HepG2 (cell line): Measurements from ENCODE around the gene FBXW5. TPM values are rescaled to one million over a fixed set of nuclear protein-coding genes. Genes with fewer than 3 reads are reported as not detected.

Experiments used
- ATF2 ChIP-seq: sonication (generic); formaldehyde crosslinking; IDR thresholded peaks from 2 replicates; pipeline ENCODE4 v1.4.0; 2020; ENCODE audit warnings: missing genetic modification reagents
- KDM2A ChIP-seq: sonication (generic); formaldehyde crosslinking; IDR thresholded peaks from 2 replicates; pipeline ENCODE4 v1.4.0; 2020; ENCODE audit warnings: low read depth, missing genetic modification reagents, borderline replicate concordance
- KLF13 ChIP-seq: sonication (generic); formaldehyde crosslinking; IDR thresholded peaks from 2 replicates; pipeline ENCODE4 v1.4.0; 2020; ENCODE audit warnings: mild to moderate bottlenecking, missing genetic modification reagents
- KLF15 ChIP-seq: sonication (generic); formaldehyde crosslinking; IDR thresholded peaks from 2 replicates; pipeline ENCODE4 v1.8.1; 2023; ENCODE audit warnings: borderline replicate concordance, mild to moderate bottlenecking, inconsistent platforms, missing genetic modification reagents, mixed read lengths
- LBX2 ChIP-seq: sonication (generic); formaldehyde crosslinking; IDR thresholded peaks from 2 replicates; pipeline ENCODE4 v1.5.0; 2020; ENCODE audit warnings: missing genetic modification reagents, mild to moderate bottlenecking, borderline replicate concordance
- NKX3-1 ChIP-seq: sonication (generic); formaldehyde crosslinking; IDR thresholded peaks from 2 replicates; pipeline ENCODE4 v1.5.0; 2020; ENCODE audit warnings: missing genetic modification reagents
- PHB2 ChIP-seq: fragments of 450-650 bp; IDR thresholded peaks from 2 replicates; pipeline ENCODE4 v1.6.1; 2018; ENCODE audit not compliant: partially characterized antibody
- PHF20 ChIP-seq: sonication (generic); formaldehyde crosslinking; IDR thresholded peaks from 2 replicates; pipeline ENCODE4 v1.5.0; 2020; ENCODE audit warnings: mild to moderate bottlenecking, missing genetic modification reagents
- PRDM4 ChIP-seq: sonication (generic); formaldehyde crosslinking; IDR thresholded peaks from 2 replicates; pipeline ENCODE4 v1.9.0; 2021; ENCODE audit warnings: missing genetic modification reagents, borderline replicate concordance
- SAFB2 ChIP-seq: sonication (generic); formaldehyde crosslinking; IDR thresholded peaks from 2 replicates; pipeline ENCODE4 v1.5.1; 2020; ENCODE audit warnings: missing genetic modification reagents, low read depth, mild to moderate bottlenecking, borderline replicate concordance
- SATB2 ChIP-seq: sonication (generic); formaldehyde crosslinking; IDR thresholded peaks from 2 replicates; pipeline ENCODE4 v1.5.0; 2020; ENCODE audit warnings: missing genetic modification reagents
- SNRNP70 ChIP-seq: fragments of 200-400 bp; formaldehyde crosslinking; IDR thresholded peaks from 2 replicates; pipeline ENCODE4 v1.6.1; 2017; ENCODE audit warnings: mild to moderate bottlenecking, low read depth, low read length, moderate library complexity
- TARDBP ChIP-seq: sonication (generic); formaldehyde crosslinking; IDR thresholded peaks from 2 replicates; pipeline ENCODE4 v1.8.0; 2022; ENCODE audit warnings: mild to moderate bottlenecking, missing genetic modification reagents
- TERF1 ChIP-seq: sonication (generic); formaldehyde crosslinking; IDR thresholded peaks from 2 replicates; pipeline ENCODE4 v1.8.0; 2022; ENCODE audit warnings: mild to moderate bottlenecking, missing genetic modification reagents, moderate library complexity
- TIGD3 ChIP-seq: sonication (generic); formaldehyde crosslinking; IDR thresholded peaks from 2 replicates; pipeline ENCODE4 v1.5.1; 2020; ENCODE audit warnings: mild to moderate bottlenecking, missing genetic modification reagents, borderline replicate concordance
- ZBTB21 ChIP-seq: sonication (generic); formaldehyde crosslinking; IDR thresholded peaks from 2 replicates; pipeline ENCODE4 v1.4.0; 2020; ENCODE audit warnings: missing genetic modification reagents
- ZFX ChIP-seq: sonication (generic); formaldehyde crosslinking; IDR thresholded peaks from 2 replicates; pipeline ENCODE4 v1.4.0; 2020; ENCODE audit warnings: mild to moderate bottlenecking, low read depth, missing genetic modification reagents, moderate library complexity
- ZNF224 ChIP-seq: sonication (generic); formaldehyde crosslinking; IDR thresholded peaks from 2 replicates; pipeline ENCODE4 v1.5.0; 2020; ENCODE audit warnings: mild to moderate bottlenecking, missing genetic modification reagents
- ZNF230 ChIP-seq: sonication (generic); formaldehyde crosslinking; IDR thresholded peaks from 2 replicates; pipeline ENCODE4 v1.4.0; 2020; ENCODE audit warnings: mild to moderate bottlenecking, missing genetic modification reagents
- ZNF432 ChIP-seq: sonication (generic); formaldehyde crosslinking; IDR thresholded peaks from 2 replicates; pipeline ENCODE4 v1.5.0; 2020; ENCODE audit warnings: missing genetic modification reagents, mild to moderate bottlenecking, borderline replicate concordance
- ZNF549 ChIP-seq: sonication (generic); formaldehyde crosslinking; IDR thresholded peaks from 2 replicates; pipeline ENCODE4 v1.5.0; 2020; ENCODE audit warnings: missing genetic modification reagents
- polyA plus RNA-seq, 8 experiments: library from polyadenylated mRNA; depleted of rRNA in 3 of 8; stranded (reverse) in 7 of 8; unstranded in 1 of 8; fragments of >200 nt; fragmentation: Illumina TruSeq in 4 of 8; extraction: Trizol in 4 of 8; gene quantifications; 2 replicates each; pipeline versions ENCODE4 v1.2.1 to v1.2.3, GENCODE V29; 2011 to 2016; ENCODE audit warnings: low read depth in 4 of 8, missing spikeins in 1 of 8, mixed read lengths in 1 of 8; ENCODE audit not compliant: insufficient read depth in 1 of 8
- total RNA-seq, 5 experiments: library from RNA; depleted of rRNA; stranded (reverse); fragments of >200 nt; fragmentation: Illumina TruSeq; extraction: Trizol; gene quantifications; 2 replicates each; pipeline ENCODE4 v1.2.3, GENCODE V29; 2016; ENCODE audit warnings: low read depth in 1 of 5

The FBXW5 gene
- total and polyA plus RNA-seq, 2 of the 13 experiments (the other 11 are each of a cell fraction or from before 2014, with no cell fraction given): 52.0 to 60.4 TPM

GRCh38 chr9:136949817-136950655 lies 5.5 kb upstream of the FBXW5 start (continued):
- TF ChIP-seq ZFX (peak; percentile 90), TERF1 (CRISPR knock-in tag) (no peak), ZNF224 (CRISPR knock-in tag) (no peak), PRDM4 (CRISPR knock-in tag) (no peak), SNRNP70 (no peak), SATB2 (CRISPR knock-in tag) (no peak), LBX2 (CRISPR knock-in tag) (no peak), TIGD3 (CRISPR knock-in tag) (no peak), ZBTB21 (CRISPR knock-in tag) (no peak), KLF13 (CRISPR knock-in tag) (no peak), KLF15 (CRISPR knock-in tag) (no peak), ZNF230 (CRISPR knock-in tag) (no peak), SAFB2 (CRISPR knock-in tag) (peak; percentile 44; the same call in 1 of the 2 replicates), PHB2 (no peak), NKX3-1 (CRISPR knock-in tag) (0 out of 2 replicates have a peak, but pooled peaks have one; percentile 8), PHF20 (no peak), ZNF432 (CRISPR knock-in tag) (no peak), ZNF549 (CRISPR knock-in tag) (no peak), TARDBP (CRISPR knock-in tag) (no peak), KDM2A (CRISPR knock-in tag) (peak; percentile 80), ATF2 (CRISPR knock-in tag) (peak; percentile 17)
